ENCODE results near the gene LRRC28. TPM values are rescaled to one million over a fixed set of nuclear protein-coding genes. Genes with fewer than 3 reads are reported as not detected.

LRRC28 gene
- total RNA-seq, 1 donor from 2014 or later = 49.6 TPM

- Mint-ChIP-seq H3K4me1 (ENCODE audit: low read depth, unreplicated experiment) (peaks cover 2% of the 10 kb centered on the region), H3K4me3 (ENCODE audit: unreplicated experiment) (no peak overlapping the region), H3K27ac (ENCODE audit: unreplicated experiment) (no peak overlapping the region), H3K9me3 (ENCODE audit: unreplicated experiment) (peaks cover 2% of the 10 kb centered on the region), H3K27me3 (ENCODE audit: unreplicated experiment) (peaks cover 8% of the 10 kb centered on the region), H3K36me3 (ENCODE audit: unreplicated experiment) (no peaks in the 10 kb centered on the region)
- no peak for TF ChIP-seq CTCF (IDR thresholded peaks at IDR 0.05; ENCODE audit: partially characterized antibody, unreplicated experiment)
- peak; percentile 3 for DNase-seq
These were observed 172.9 kb downstream of the LRRC28 start for GRCh38 chr15:99424131-99424571.

- no peaks in the 10 kb centered on the region for H3K36me3 Mint-ChIP-seq (ENCODE audit: unreplicated experiment)
- peaks cover 2% of the 10 kb centered on the region for H3K4me1 Mint-ChIP-seq (ENCODE audit: low read depth, unreplicated experiment)
- H3K4me3 Mint-ChIP-seq (ENCODE audit: unreplicated experiment) = no peak overlapping the region
- no peak overlapping the region for H3K27ac Mint-ChIP-seq (ENCODE audit: unreplicated experiment)
- H3K27me3 Mint-ChIP-seq (ENCODE audit: unreplicated experiment) = peaks cover 8% of the 10 kb centered on the region
- TF ChIP-seq CTCF (IDR thresholded peaks at IDR 0.05; ENCODE audit: partially characterized antibody, unreplicated experiment) = no peak
- peaks cover 2% of the 10 kb centered on the region for H3K9me3 Mint-ChIP-seq (ENCODE audit: unreplicated experiment)
- peak; percentile 14 for DNase-seq
These were observed 173.8 kb downstream of the LRRC28 start for GRCh38 chr15:99424978-99425656.

GRCh38 chr15:99425657-99426301, 174.5 kb downstream of the LRRC28 start:
- Mint-ChIP-seq H3K9me3 (ENCODE audit: unreplicated experiment) (no peaks in the 10 kb centered on the region), H3K27ac (ENCODE audit: unreplicated experiment) (no peak overlapping the region)
- DNase-seq = peak; percentile 13

GRCh38 chr15:99426431-99427105, 175.3 kb downstream of the LRRC28 start:
- Mint-ChIP-seq H3K9me3 (ENCODE audit: unreplicated experiment) (no peaks in the 10 kb centered on the region), H3K27ac (ENCODE audit: unreplicated experiment) (no peak overlapping the region), H3K4me1 (ENCODE audit: low read depth, unreplicated experiment) (peaks cover 2% of the 10 kb centered on the region), H3K36me3 (ENCODE audit: unreplicated experiment) (no peaks in the 10 kb centered on the region), H3K27me3 (ENCODE audit: unreplicated experiment) (peaks cover 5% of the 10 kb centered on the region), H3K4me3 (ENCODE audit: unreplicated experiment) (no peak overlapping the region)
- no peak for TF ChIP-seq CTCF (IDR thresholded peaks at IDR 0.05; ENCODE audit: partially characterized antibody, unreplicated experiment)
- peak; percentile 24 for DNase-seq

More at GRCh38 chr15:99425657-99426301, 174.5 kb downstream of the LRRC28 start:
- peaks cover 2% of the 10 kb centered on the region for H3K4me1 Mint-ChIP-seq (ENCODE audit: low read depth, unreplicated experiment)
- no peak for TF ChIP-seq CTCF (IDR thresholded peaks at IDR 0.05; ENCODE audit: partially characterized antibody, unreplicated experiment)
- peaks cover 5% of the 10 kb centered on the region for H3K27me3 Mint-ChIP-seq (ENCODE audit: unreplicated experiment)
- no peak overlapping the region for H3K4me3 Mint-ChIP-seq (ENCODE audit: unreplicated experiment)
- no peaks in the 10 kb centered on the region for H3K36me3 Mint-ChIP-seq (ENCODE audit: unreplicated experiment)

Measured in glutamatergic neuron (in vitro differentiated cells).